Ascending aorta (tissue), 2 donors: ENCODE results near the gene PCDHA6. TPM values are rescaled to one million over a fixed set of nuclear protein-coding genes. Genes with fewer than 3 reads are reported as not detected.
"Not testable (repeated sequence)": the region's sequence is repeated elsewhere in the genome, so short reads cannot be mapped to it uniquely, and the experiment has no call there.

Source experiments
- DNase-seq, 2 donors: peaks; one replicate each; pipeline ENCODE4 v3.0.0-alpha.2; 2019; ENCODE audit warnings: low spot score in 2 of 2
- H3K27ac ChIP-seq, 2 donors: fragments of 200-600 bp; sonication (generic); one replicate each; pipeline ENCODE4 v1.5.1; 2016 to 2017; ENCODE audit warnings: mild to moderate bottlenecking in 1 of 2
- H3K27me3 ChIP-seq: fragments of 200-600 bp; sonication (generic); one replicate; pipeline ENCODE4 v1.5.1; 2017
- H3K36me3 ChIP-seq, 2 donors: fragments of 200-600 bp; sonication (generic); one replicate each; pipeline ENCODE4 v1.5.1; 2016
- H3K4me1 ChIP-seq, 2 donors: fragments of 200-600 bp; sonication (generic); one replicate each; pipeline ENCODE4 v1.5.1; 2016 to 2017; ENCODE audit warnings: mild to moderate bottlenecking in 1 of 2
- H3K4me3 ChIP-seq, 2 donors: fragments of 200-600 bp; sonication (generic); one replicate each; pipeline ENCODE4 v1.5.1; 2016 to 2017; ENCODE audit warnings: mild to moderate bottlenecking in 1 of 2
- H3K9me3 ChIP-seq, 2 donors: fragments of 200-600 bp; sonication (generic); one replicate each; pipeline ENCODE4 v1.5.1; 2016
- CTCF ChIP-seq, 3 experiments: fragments of 200-600 bp in 2 of 3; fragments of 450-650 bp in 1 of 3; sonication (generic) in 2 of 3; IDR thresholded peaks; one replicate each; pipeline ENCODE4 v1.5.1; 2016 to 2019; ENCODE audit warnings: antibody characterized with exemption in 3 of 3, mild to moderate bottlenecking in 1 of 3, moderate library complexity in 1 of 3
- intact Hi-C: fragments of 100-400 bp; cut with DNase I; formaldehyde crosslinking; loops from one replicate; pipeline ENCODE4 v1.15.1; 2023
- total RNA-seq: library from RNA; depleted of rRNA; stranded (reverse); fragments of >200 nt; gene quantifications from one replicate; pipeline ENCODE4 v1.1.0, GENCODE V29; 2016

Gene PCDHA6
- total RNA-seq, 1 donor from 2014 or later = not detected

- intact Hi-C loops = no loop called here
- DNase-seq = no peak
- Histone ChIP-seq H3K27ac (no peak within 1 kb of the TSS), H3K9me3 (peaks cover 11 to 61% of the 10 kb centered on the region in 2 donors), H3K4me1 (no peaks in the 10 kb centered on the region), H3K36me3 (no peaks in the 10 kb centered on the region), H3K4me3 (no peak within 1 kb of the TSS), H3K27me3 (no peaks in the 10 kb centered on the region)
- TF ChIP-seq CTCF (IDR thresholded peaks at IDR 0.05) = no peak
Measured at GRCh38 chr5:140833993-140834392, 6.2 kb downstream of the PCDHA6 start, which contains the start of gene PCDHA7. PCDHA7 (plus strand) TSS chr5:140834269; CDS start chr5:140834384, 115 bp downstream.

GRCh38 chr5:140834439-140835008 lies 6.8 kb downstream of the PCDHA6 start:
- H3K4me3 ChIP-seq, H3K36me3 ChIP-seq, H3K27ac ChIP-seq, H3K4me1 ChIP-seq, intact Hi-C loops, DNase-seq, H3K27me3 ChIP-seq: not testable (repeated sequence)
- H3K9me3 ChIP-seq = peaks cover 11 to 59% of the 10 kb centered on the region in 2 donors

- H3K27ac ChIP-seq = no peak overlapping the region
- H3K27me3 ChIP-seq = no peaks in the 10 kb centered on the region
- intact Hi-C loops = no loop called here
- peaks cover 11 to 59% of the 10 kb centered on the region in 2 donors for H3K9me3 ChIP-seq
- H3K36me3 ChIP-seq = no peaks in the 10 kb centered on the region
- no peak for DNase-seq
- no peaks in the 10 kb centered on the region for H3K4me1 ChIP-seq
- no peak overlapping the region for H3K4me3 ChIP-seq
- TF ChIP-seq CTCF (IDR thresholded peaks at IDR 0.05) = no peak
Measured at GRCh38 chr5:140835622-140836510, 8.1 kb downstream of the PCDHA6 start.

- Histone ChIP-seq H3K9me3 (peaks cover 8 to 63% of the 10 kb centered on the region in 2 donors), H3K27ac (no peak within 1 kb of the TSS), H3K4me1 (no peaks in the 10 kb centered on the region), H3K36me3 (no peaks in the 10 kb centered on the region), H3K4me3 (no peak within 1 kb of the TSS), H3K27me3 (no peaks in the 10 kb centered on the region)
- TF ChIP-seq CTCF (IDR thresholded peaks at IDR 0.05) = no peak
- intact Hi-C loops = no loop called here
- DNase-seq = no peak
Measured at GRCh38 chr5:140840978-140841962, 13.5 kb downstream of the PCDHA6 start, which contains the start of gene PCDHA8. PCDHA8 (plus strand) TSS chr5:140841187; CDS start chr5:140841322, 135 bp downstream.

- intact Hi-C loops = no loop called here
- Histone ChIP-seq H3K36me3 (no peaks in the 10 kb centered on the region), H3K4me1 (no peaks in the 10 kb centered on the region), H3K4me3 (no peak overlapping the region), H3K27ac (no peak overlapping the region), H3K9me3 (peaks cover 8 to 65% of the 10 kb centered on the region in 2 donors), H3K27me3 (no peaks in the 10 kb centered on the region)
- DNase-seq = peak in 1 of 2 donors; percentile 58
- no peak for TF ChIP-seq CTCF (IDR thresholded peaks at IDR 0.05)
Measured at GRCh38 chr5:140842798-140843733, 15.3 kb downstream of the PCDHA6 start.

- H3K4me3 ChIP-seq, H3K27me3 ChIP-seq, intact Hi-C loops, H3K27ac ChIP-seq, DNase-seq, H3K36me3 ChIP-seq, H3K4me1 ChIP-seq: not testable (repeated sequence)
- H3K9me3 ChIP-seq = peaks cover 9 to 60% of the 10 kb centered on the region in 2 donors
Measured at GRCh38 chr5:140848139-140849102, 20.7 kb downstream of the PCDHA6 start, which contains the start of gene PCDHA9. PCDHA9 (plus strand) TSS chr5:140848382; CDS start chr5:140848496, 114 bp downstream.
